WI38 (cell line): ENCODE measurements around the gene TMEM82.

Experiments used
- H3K4me3 ChIP-seq: 2 replicates; pipeline ENCODE4 v1.5.1; 2011; ENCODE audit warnings: low read depth, mild to moderate bottlenecking, control low read depth, low read length
- TF ChIP-seq, protein P1 (sequence below): IDR thresholded peaks from 2 replicates; pipeline ENCODE4 v1.5.1; 2012; ENCODE audit warnings: low read depth, mild to moderate bottlenecking, control low read depth, low read length

The TMEM82 gene

DNA sequence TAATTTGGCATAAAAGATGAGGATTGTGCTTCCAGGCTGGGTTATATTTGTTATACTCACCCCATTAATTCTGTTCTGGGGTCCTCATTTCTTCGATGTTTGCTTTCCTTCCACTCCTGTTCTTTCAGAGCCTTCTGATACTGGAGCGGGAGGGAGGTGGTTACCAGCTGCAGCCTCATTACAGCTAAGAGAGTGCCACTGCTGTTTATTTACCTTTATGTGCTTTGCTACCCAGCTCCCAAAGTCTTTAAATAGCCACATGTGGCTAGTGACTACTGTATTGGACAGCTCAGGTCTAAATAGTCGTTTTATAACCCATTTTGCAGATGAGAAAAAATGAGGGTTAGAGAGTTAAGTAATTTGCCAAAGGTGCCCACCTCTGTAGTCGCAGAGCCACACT is 33.1 kb upstream of the TMEM82 start:
- TF ChIP-seq, protein P1, sequence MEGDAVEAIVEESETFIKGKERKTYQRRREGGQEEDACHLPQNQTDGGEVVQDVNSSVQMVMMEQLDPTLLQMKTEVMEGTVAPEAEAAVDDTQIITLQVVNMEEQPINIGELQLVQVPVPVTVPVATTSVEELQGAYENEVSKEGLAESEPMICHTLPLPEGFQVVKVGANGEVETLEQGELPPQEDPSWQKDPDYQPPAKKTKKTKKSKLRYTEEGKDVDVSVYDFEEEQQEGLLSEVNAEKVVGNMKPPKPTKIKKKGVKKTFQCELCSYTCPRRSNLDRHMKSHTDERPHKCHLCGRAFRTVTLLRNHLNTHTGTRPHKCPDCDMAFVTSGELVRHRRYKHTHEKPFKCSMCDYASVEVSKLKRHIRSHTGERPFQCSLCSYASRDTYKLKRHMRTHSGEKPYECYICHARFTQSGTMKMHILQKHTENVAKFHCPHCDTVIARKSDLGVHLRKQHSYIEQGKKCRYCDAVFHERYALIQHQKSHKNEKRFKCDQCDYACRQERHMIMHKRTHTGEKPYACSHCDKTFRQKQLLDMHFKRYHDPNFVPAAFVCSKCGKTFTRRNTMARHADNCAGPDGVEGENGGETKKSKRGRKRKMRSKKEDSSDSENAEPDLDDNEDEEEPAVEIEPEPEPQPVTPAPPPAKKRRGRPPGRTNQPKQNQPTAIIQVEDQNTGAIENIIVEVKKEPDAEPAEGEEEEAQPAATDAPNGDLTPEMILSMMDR: no peak
- H3K4me3 ChIP-seq: no peak overlapping the region

DNA sequence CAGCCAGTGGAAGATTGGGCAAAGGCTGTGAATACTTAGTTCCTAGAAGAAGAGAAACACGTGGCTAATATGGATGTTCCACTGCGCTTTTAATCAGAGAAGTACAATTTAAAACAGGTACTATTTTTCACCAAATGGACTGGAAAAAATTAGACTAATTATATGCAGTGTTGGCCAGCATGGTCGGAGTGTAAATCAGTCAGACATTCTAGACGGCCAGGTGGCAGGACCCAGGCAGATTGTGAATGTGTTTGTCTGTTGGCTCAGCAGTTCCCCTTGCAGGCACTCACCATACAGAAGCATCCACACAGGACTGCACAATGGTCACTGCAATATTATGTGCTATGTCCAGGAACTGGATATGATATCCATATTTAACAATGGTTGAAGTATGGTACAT is 30.1 kb upstream of the TMEM82 start:
- TF ChIP-seq, protein P1: no peak
- no peak overlapping the region for H3K4me3 ChIP-seq

DNA sequence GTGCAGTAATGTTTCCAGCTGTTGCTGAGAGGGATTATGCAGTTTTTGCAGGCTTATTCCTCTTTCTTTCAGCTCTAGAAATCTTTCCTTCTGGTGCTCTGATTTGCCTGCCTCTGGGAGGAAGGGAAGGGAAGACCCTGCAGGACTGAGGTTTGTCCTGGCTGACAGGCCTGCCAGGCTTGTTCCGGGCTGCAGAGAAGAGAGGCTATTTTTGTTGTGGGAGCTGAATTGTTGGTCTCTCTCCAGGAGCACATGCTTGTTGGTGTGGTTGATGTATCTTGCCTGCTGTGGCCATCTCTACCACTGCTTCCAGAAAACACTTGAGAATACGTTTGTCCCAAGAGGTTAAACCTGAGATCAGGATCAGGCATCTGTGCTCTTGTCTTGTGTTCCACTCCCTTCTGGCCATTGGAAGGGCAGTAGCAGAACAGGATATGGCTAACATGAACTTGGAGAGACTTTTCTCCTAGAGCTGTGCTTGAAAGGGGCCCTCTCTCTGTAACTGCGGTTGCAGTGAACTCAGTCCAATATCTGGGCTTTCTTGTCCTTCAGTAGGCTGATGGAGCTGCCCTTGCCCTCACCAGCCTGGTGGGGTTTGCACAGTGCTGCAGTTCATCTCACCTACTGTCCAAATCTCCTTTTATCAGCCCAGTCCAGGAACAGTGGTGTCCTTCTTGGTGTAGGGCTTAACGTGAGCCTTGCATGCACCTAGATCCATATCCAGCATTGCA is 27.7 kb upstream of the TMEM82 start:
- TF ChIP-seq, protein P1: no peak

DNA sequence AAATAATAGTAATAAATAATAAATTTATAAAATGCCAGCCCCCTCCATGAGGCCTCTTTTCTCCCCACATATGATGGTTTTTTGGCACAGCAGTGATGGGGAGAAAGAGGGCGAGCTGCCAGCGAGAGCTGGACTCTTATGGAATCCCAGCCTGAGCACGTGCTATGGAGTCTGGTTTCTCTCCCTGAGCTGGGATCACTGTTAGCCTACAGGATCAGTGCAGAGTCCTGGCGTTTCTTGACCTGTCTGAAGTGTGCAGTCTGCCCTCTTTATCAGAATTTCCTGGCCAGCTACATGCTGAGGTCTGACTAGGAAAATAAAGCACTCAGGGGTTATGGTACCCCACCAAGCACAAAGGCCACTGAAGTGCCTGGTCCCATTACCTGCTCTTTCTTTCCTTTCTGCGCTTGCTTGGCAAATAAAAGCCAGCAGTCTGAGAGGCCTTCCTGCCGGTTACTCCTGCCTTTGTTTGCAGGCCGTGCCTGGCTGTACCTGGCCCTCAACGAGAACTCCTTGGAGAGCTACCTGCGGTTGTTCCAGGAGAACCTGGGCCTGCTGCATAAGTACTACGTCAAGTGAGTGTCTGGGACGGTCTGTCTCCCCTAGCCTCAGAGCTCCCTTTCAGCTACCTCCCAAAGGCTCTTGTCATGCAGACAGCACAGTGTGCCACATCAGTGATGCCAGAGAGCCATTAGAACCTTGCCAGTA is 24.7 kb upstream of the TMEM82 start:
- TF ChIP-seq, protein P1: no peak
- no peak overlapping the region for H3K4me3 ChIP-seq

More for the DNA sequence above, 27.7 kb upstream of the TMEM82 start:
- H3K4me3 ChIP-seq: no peak overlapping the region

DNA sequence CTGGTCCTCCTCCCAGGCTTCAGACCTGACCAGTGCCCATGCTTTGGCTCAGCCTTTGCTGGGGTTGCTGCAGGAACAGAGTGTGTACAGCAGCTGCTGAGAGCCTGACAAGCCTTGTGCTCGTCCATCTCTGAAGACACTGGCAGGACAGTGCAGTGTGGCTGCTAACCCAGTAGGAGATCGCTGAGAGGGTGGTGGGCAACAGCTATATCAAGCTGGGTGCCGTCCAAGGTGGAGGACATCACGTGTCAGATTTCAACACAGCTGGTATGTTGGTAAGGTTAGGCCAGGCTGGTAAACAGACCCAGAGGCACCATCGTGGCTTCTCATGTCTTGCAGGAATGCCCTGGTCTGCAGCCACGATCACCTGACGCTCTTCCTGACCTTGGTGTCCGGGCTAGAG is 24.1 kb upstream of the TMEM82 start:
- TF ChIP-seq, protein P1: no peak
- H3K4me3 ChIP-seq: no peak overlapping the region

DNA sequence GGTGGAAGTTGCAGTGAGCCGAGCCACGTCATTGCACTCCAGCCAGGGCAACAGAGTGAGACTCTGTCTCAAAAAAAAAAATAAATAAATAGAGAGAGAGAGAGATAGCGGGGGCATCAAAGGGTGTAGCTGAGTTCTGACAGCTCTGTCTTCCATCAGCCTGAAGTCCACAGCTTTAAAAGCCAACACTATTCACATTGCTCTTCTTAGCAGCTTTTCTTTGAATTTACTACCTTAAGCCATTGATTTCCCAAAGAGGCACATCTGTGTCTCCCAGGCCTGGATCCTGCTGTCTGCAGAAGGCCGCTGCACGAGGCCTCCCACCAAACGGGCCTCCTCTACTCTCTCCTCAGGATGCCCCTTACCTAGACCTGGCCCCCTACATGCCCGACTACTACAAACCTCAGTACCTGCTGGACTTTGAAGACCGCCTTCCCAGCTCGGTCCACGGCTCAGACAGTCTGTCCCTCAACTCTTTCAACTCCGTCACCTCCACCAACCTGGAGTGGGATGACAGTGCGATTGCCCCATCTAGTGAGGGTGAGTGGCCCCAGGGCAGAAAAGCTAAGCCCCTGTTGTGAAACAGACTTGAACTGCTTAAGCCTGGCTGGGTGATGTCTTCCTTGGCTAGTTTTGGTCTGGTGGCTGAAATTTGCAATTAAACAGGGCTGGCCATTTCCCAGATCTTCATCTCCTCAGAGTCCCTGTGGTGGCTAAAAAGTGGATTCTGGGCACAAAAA is 22.7 kb upstream of the TMEM82 start:
- TF ChIP-seq, protein P1: no peak
- no peak overlapping the region for H3K4me3 ChIP-seq

DNA sequence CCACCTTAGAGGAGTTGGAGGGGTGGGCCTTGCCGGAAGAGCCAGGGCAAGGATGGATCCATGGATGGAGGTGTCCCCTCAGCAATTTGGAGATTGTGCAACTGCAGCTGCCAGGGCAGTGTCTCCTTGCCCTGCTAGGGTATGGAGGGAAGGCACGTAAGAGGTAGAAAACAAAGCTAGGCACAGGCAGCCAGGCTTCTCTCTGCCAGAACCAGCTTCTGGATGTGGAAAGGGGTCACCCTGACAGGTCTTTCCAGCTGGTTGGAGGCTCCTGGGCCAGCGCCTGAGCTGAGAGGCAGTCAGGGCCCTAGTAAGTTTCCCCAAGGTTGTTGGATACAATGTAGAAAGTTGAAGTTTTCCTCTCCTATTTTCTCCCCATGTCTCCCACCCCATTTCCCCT is 21.4 kb upstream of the TMEM82 start:
- no peak overlapping the region for H3K4me3 ChIP-seq
- TF ChIP-seq, protein P1: no peak
